Ovary (tissue), 9 donors: Measurements from ENCODE around the gene TSPAN31. TPM values are rescaled to one million over a fixed set of nuclear protein-coding genes. Genes with fewer than 3 reads are reported as not detected.

ENCODE experiments used
- DNase-seq, 5 donors: peaks; one replicate each; pipeline ENCODE4 v3.0.0-alpha.2; 2019 to 2020
- H3K27ac ChIP-seq, 2 donors: fragments of 200-600 bp; one replicate each; pipeline versions ENCODE4 v1.5.1 to v1.8.0; 2019 to 2022
- H3K27me3 ChIP-seq: fragments of 200-600 bp; one replicate; pipeline ENCODE4 v1.8.0; 2022
- H3K36me3 ChIP-seq: fragments of 200-600 bp; sonication (generic); one replicate; pipeline ENCODE4 v1.5.1; 2019
- H3K4me1 ChIP-seq: one replicate; pipeline ENCODE4 v1.8.1; 2013; ENCODE audit warnings: mild to moderate bottlenecking, moderate library complexity; ENCODE audit not compliant: insufficient read depth
- H3K4me3 ChIP-seq: fragments of 200-600 bp; sonication (generic); one replicate; pipeline ENCODE4 v1.5.1; 2017
- H3K9me3 ChIP-seq, 2 donors: fragments of 200-600 bp in 1 of 2; sonication (generic) in 1 of 2; one replicate each; pipeline versions ENCODE4 v1.5.1 to v1.8.1; 2013 to 2019; ENCODE audit warnings: mild to moderate bottlenecking in 1 of 2, moderate library complexity in 1 of 2
- CTCF ChIP-seq, 3 donors: fragments of 450-650 bp in 2 of 3; fragments of 200-600 bp in 1 of 3; IDR thresholded peaks; one replicate each; pipeline versions ENCODE4 v1.5.1 to v1.8.0; 2016 to 2022; ENCODE audit warnings: antibody characterized with exemption in 3 of 3, mild to moderate bottlenecking in 1 of 3
- EP300 ChIP-seq: sonication (generic); formaldehyde crosslinking; IDR thresholded peaks from one replicate; pipeline ENCODE4 v1.6.1; 2017; ENCODE audit warnings: antibody characterized with exemption
- POLR2A ChIP-seq: fragments of 450-650 bp; IDR thresholded peaks from one replicate; pipeline ENCODE4 v1.6.1; 2017; ENCODE audit warnings: antibody characterized with exemption, mild to moderate bottlenecking, moderate library complexity
- WGBS, 3 donors: extraction: QIAGEN DNeasy Blood & Tissue Kit in 1 of 3; methylation state at CpG; one replicate each; pipeline versions ENCODE4 v1.1.5 to v1.1.7; 2013 to 2017; 5-methylcytosine and 5-hydroxymethylcytosine counted together
- intact Hi-C, 4 donors: fragments of 100-400 bp; cut with DNase I; formaldehyde crosslinking; loops; one replicate each; pipeline versions ENCODE4 v1.11.0 to v1.15.1; 2022 to 2023
- polyA plus RNA-seq, 2 donors: library from polyadenylated mRNA; stranded (reverse); fragments of 200-250 nt in 1 of 2; fragments of 350-450 nt in 1 of 2; fragmentation: Illumina TruSeq in 1 of 2; extraction: RNeasy Lipid Tissue Mini Kit (QIAGEN cat#74804) in 1 of 2; gene quantifications; one replicate each; pipeline ENCODE4 v1.2.3, GENCODE V29; 2013 to 2014
- total RNA-seq, 7 donors: library from RNA; depleted of rRNA in 2 of 7; stranded (reverse); fragments of >200 nt in 2 of 7; fragmentation: NEBNext Ultra II Directional in 3 of 7; extraction: Animal tissue kit (Norgen Biotek cat#: 25700) in 3 of 7; gene quantifications; one replicate each; pipeline versions ENCODE4 v1.1.0 to v1.2.4, GENCODE V29; 2016 to 2023
- donor health status: DM: no; HTN: no; CAD: no; lungs with moderate emphysema.
- donor health status: DM: no; HTN: no; CAD: no.
- donor health status: Bipolar disorder and iron deficiency.
- donor health status: DM: yes; HTN: yes; CAD: no.
- donor health status: DM: no; HTN: no; CAD: no.
- donor health status: DM: yes; HTN: yes; CAD: no.

Gene TSPAN31
- total and polyA plus RNA-seq, 9 donors, result 27.7 to 64.0 (median 43.9) TPM

- no peak for TF ChIP-seq CTCF (IDR thresholded peaks at IDR 0.05)
- no peak for TF ChIP-seq POLR2A
- TF ChIP-seq EP300, result no peak
- DNase-seq, result no peak
- Histone ChIP-seq H3K36me3 (no peaks in the 10 kb centered on the region), H3K4me1 (peaks cover 7% of the 10 kb centered on the region), H3K27ac (no peak overlapping the region), H3K9me3 (no peaks in the 10 kb centered on the region), H3K27me3 (no peaks in the 10 kb centered on the region), H3K4me3 (no peak overlapping the region)
- intact Hi-C loops, result no loop called here
- 31 to 43% (median 34%) methylated on average over 11 of the region's 11 CpGs for WGBS, 3 donors
Measured at GRCh38 chr12:57722716-57723629, 21.9 kb upstream of the TSPAN31 start.

GRCh38 chr12:57723630-57723962 is 21.2 kb upstream of the TSPAN31 start:
- Histone ChIP-seq H3K36me3 (no peaks in the 10 kb centered on the region), H3K27me3 (no peaks in the 10 kb centered on the region), H3K27ac (no peak overlapping the region), H3K9me3 (no peaks in the 10 kb centered on the region), H3K4me1 (peaks cover 7% of the 10 kb centered on the region), H3K4me3 (no peak overlapping the region)
- 32 to 58% (median 43%) methylated on average over 2 of the region's 2 CpGs for WGBS, 3 donors
- intact Hi-C loops, result no loop called here
- DNase-seq, result no peak
- TF ChIP-seq POLR2A (no peak), CTCF (IDR thresholded peaks at IDR 0.05) (no peak), EP300 (no peak)

- H3K27ac ChIP-seq, result no peak overlapping the region
- WGBS, 3 donors, result 73 to 89% (median 81%) methylated on average over 12 of the region's 12 CpGs
- no peaks in the 10 kb centered on the region for H3K9me3 ChIP-seq
- no peak overlapping the region for H3K4me3 ChIP-seq
- H3K4me1 ChIP-seq, result peaks cover 7% of the 10 kb centered on the region
- no peak for TF ChIP-seq EP300
- no peak for TF ChIP-seq CTCF (IDR thresholded peaks at IDR 0.05)
- no peak for TF ChIP-seq POLR2A
- no peaks in the 10 kb centered on the region for H3K27me3 ChIP-seq
- intact Hi-C loops, result no loop called here
- no peak for DNase-seq
- no peaks in the 10 kb centered on the region for H3K36me3 ChIP-seq
Measured at GRCh38 chr12:57724003-57724935, 20.6 kb upstream of the TSPAN31 start.

GRCh38 chr12:57724936-57725740 is 19.7 kb upstream of the TSPAN31 start:
- Histone ChIP-seq H3K4me1 (peaks cover 7% of the 10 kb centered on the region), H3K4me3 (no peak overlapping the region), H3K9me3 (no peaks in the 10 kb centered on the region), H3K27ac (no peak overlapping the region), H3K36me3 (no peaks in the 10 kb centered on the region), H3K27me3 (no peaks in the 10 kb centered on the region)
- 35 to 50% (median 47%) methylated on average over 11 of the region's 11 CpGs for WGBS, 3 donors
- TF ChIP-seq EP300 (no peak), POLR2A (no peak), CTCF (IDR thresholded peaks at IDR 0.05) (no peak)
- intact Hi-C loops, result no loop called here
- peak in 1 of 5 donors; percentile 22 for DNase-seq
